Activated naive CD4-positive, alpha-beta T cell treated with anti-CD3 and anti-CD28 coated beads for 36 hours (primary cell): ENCODE results near the gene CASK. TPM values are rescaled to one million over a fixed set of nuclear protein-coding genes. Genes with fewer than 3 reads are reported as not detected.

Experiments
- CTCF ChIA-PET: fragments of 350-600 bp; sonication (Branson Sonifier 250); formaldehyde crosslinking; loops from one replicate; lab custom pipeline; 2021; ENCODE audit warnings: antibody characterized with exemption; lab: Charles Lee
- DNase-seq: peaks from one replicate; pipeline ENCODE4 v3.0.0-alpha.2; 2020
- H3K27ac Mint-ChIP-seq: one replicate; pipeline ENCODE4 v1.8.0; 2021; ENCODE audit warnings: mild to moderate bottlenecking, mixed read lengths
- H3K27me3 Mint-ChIP-seq: one replicate; pipeline ENCODE4 v1.8.0; 2021; ENCODE audit warnings: low read depth, mixed read lengths
- H3K36me3 Mint-ChIP-seq: one replicate; pipeline ENCODE4 v1.8.0; 2021; ENCODE audit warnings: low read depth, mixed read lengths
- H3K4me1 Mint-ChIP-seq: one replicate; pipeline ENCODE4 v1.8.0; 2021; ENCODE audit warnings: low read depth, mixed read lengths
- H3K4me3 Mint-ChIP-seq: one replicate; pipeline ENCODE4 v1.8.0; 2021; ENCODE audit warnings: mild to moderate bottlenecking, moderate library complexity, mixed read lengths
- H3K9me3 Mint-ChIP-seq: one replicate; pipeline ENCODE4 v1.8.0; 2021; ENCODE audit warnings: mixed read lengths
- intact Hi-C: fragments of 100-400 bp; cut with micrococcal nuclease; formaldehyde crosslinking; loops from one replicate; pipeline ENCODE4 v1.15.1; 2023
- total RNA-seq, 2 experiments: library from RNA; stranded (reverse); gene quantifications; one replicate each; pipeline ENCODE4 v1.2.3, GENCODE V29; 2021

Gene CASK
- total RNA-seq, 2 experiments from 2014 or later: 15.4 to 18.9 TPM

DNA sequence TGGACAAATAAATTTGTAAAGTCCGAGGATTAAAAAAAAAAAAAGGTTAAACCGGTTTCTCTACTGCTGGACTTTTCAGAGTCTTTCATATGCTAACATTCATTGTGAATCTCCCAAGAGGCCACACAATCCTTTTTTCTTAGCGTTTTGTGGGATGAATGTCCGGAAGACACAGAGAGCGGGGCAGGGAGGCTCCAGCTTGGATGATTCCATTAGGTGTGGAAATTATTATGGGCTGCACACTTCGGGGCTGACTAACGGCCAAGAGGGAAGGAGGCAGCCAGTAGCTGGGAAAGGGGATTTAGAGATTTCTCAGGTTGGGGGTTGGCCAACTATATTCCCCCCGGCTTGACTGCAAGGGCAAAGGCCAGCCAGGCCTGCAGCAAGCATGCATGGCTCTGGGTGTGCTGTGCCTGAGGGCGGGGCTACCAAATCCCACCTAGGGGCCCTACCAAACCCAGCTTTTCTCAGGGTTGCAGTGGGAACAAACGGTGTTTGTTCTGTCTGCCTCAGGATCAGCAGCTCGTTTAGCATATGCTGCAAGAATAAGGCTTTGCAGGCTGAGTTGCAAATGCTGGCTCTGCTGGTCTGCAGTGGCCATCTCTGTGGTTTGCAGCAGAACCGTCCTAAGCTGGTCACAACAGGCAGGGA, 447.6 kb downstream of the CASK start:
- Mint-ChIP-seq H3K27ac (no peak overlapping the region), H3K4me3 (no peak overlapping the region), H3K9me3 (no peaks in the 10 kb centered on the region), H3K4me1 (no peaks in the 10 kb centered on the region), H3K27me3 (no peaks in the 10 kb centered on the region), H3K36me3 (no peaks in the 10 kb centered on the region)
- DNase-seq: no peak
- intact Hi-C loops: no loop called here
- CTCF ChIA-PET: no interaction called here

DNA sequence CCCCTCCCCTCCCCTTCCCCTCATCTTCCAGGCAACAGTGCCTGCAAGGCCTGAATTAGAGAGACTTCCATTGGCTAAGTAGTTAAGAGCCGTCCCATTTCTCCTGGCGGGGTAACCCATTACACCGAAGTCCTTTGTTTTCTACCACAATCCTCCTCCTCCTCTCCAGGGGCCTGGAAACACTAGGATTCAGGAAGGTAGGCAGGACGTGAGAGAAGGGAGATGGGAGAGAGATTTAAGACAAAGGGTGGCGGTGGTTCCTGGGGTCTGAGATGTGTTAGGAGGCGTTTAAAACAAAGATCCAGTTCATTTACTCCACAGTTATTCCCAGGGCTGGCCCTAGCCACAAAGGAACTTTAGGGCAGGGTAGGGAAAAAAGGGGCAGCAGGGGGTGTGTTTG, 448.2 kb downstream of the CASK start:
- Mint-ChIP-seq H3K9me3 (no peaks in the 10 kb centered on the region), H3K27ac (no peak overlapping the region), H3K4me1 (no peaks in the 10 kb centered on the region), H3K27me3 (no peaks in the 10 kb centered on the region), H3K4me3 (no peak overlapping the region), H3K36me3 (no peaks in the 10 kb centered on the region)
- no peak for DNase-seq
- intact Hi-C loops: no loop called here
- CTCF ChIA-PET: no interaction called here

DNA sequence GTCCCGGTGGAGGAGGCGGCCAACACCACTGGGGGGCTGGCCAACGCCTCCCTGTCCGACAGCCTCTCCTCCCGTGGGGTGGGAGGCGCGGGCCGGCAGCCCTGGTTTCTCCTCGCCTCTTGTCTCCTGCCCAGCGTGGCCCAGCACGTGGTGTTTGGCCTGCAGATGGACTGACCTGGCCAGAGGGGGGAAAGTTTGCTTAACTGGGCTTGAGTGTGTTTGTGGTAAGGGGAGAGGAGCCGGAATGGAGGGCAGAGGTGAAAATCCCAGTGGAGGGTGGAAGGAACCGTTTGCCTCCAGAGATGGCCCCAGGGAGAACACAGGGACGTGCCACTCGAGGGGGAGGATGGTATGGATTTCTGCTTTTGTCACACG, 448.6 kb downstream of the CASK start:
- H3K27me3 Mint-ChIP-seq: no peaks in the 10 kb centered on the region

DNA sequence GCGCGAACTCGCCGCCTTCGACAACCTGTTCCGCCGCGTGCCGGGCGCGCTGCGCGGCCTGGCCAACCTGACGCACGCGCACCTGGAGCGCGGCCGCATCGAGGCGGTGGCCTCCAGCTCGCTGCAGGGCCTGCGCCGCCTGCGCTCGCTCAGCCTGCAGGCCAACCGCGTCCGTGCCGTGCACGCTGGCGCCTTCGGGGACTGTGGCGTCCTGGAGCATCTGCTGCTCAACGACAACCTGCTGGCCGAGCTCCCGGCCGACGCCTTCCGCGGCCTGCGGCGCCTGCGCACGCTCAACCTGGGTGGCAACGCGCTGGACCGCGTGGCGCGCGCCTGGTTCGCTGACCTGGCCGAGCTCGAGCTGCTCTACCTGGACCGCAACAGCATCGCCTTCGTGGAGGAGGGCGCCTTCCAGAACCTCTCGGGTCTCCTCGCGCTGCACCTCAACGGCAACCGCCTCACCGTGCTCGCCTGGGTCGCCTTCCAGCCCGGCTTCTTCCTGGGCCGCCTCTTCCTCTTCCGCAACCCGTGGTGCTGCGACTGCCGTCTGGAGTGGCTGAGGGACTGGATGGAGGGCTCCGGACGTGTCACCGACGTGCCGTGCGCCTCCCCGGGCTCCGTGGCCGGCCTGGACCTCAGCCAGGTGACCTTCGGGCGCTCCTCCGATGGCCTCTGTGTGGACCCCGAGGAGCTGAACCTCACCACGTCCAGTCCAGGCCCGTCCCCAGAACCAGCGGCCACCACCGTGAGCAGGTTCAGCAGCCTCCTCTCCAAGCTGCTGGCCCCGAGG, 449.2 kb downstream of the CASK start:
- intact Hi-C loops: no loop called here
- Mint-ChIP-seq H3K27me3 (no peaks in the 10 kb centered on the region), H3K9me3 (no peaks in the 10 kb centered on the region), H3K4me1 (no peaks in the 10 kb centered on the region), H3K27ac (no peak overlapping the region), H3K36me3 (no peaks in the 10 kb centered on the region), H3K4me3 (no peak overlapping the region)
- no peak for DNase-seq
- CTCF ChIA-PET: no interaction called here

More for the DNA sequence above, 448.6 kb downstream of the CASK start:
- Mint-ChIP-seq H3K36me3 (no peaks in the 10 kb centered on the region), H3K4me3 (no peak overlapping the region), H3K4me1 (no peaks in the 10 kb centered on the region), H3K27ac (no peak overlapping the region), H3K9me3 (no peaks in the 10 kb centered on the region)
- intact Hi-C loops: no loop called here
- no peak for DNase-seq
- CTCF ChIA-PET: no interaction called here

DNA sequence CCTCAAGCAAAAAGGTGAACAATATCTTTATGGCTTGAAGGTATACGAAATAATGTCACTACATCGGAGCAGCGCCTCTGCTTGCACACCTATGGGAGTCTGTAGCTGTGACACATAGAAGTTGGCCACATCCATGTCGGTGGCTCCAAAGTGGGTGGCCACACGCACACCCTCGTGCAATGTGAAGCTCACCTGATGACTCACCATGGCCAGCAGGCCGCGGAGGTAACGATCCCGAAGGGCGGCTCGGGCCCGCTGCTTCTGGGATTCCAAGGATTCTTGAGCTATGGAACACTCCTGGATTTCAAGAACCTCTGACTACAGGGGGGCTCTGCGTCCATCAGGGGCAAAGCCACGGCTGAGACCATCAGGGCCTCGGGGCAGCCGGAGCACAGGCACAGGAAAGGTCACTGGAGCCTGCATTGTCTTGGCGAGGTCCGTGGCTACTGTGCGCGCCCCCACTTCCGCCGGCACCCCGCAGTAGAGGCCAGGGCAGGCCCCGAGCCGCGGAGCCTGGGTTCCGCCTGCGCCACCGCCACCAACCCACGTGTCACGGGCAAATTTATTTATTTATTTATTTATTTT, 451.0 kb downstream of the CASK start:
- Mint-ChIP-seq H3K4me3 (no peak overlapping the region), H3K4me1 (no peaks in the 10 kb centered on the region), H3K9me3 (no peaks in the 10 kb centered on the region), H3K27me3 (no peaks in the 10 kb centered on the region), H3K27ac (no peak overlapping the region), H3K36me3 (no peaks in the 10 kb centered on the region)
- DNase-seq: no peak
- intact Hi-C loops: no loop called here
- CTCF ChIA-PET: no interaction called here

DNA sequence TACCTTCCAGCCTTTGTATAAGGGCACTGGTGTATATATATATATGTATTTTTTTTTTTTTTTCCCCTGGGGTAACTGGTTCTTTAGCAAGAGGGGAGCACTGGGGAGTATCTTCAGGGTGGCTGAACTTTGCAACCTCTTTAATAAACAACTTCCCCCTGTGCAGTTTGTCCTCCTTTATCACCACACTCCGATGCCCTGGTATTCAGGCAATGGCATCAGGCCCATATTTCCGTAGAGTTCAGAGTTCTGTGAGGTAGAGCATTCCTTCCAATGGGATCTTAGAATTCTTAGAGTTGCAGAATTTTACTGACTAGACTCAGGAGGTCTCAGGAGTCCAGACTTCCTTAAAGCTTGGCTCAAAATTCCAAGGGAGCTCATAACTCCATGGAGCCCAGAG, 451.6 kb downstream of the CASK start:
- no peaks in the 10 kb centered on the region for H3K4me1 Mint-ChIP-seq
- CTCF ChIA-PET: no interaction called here
- no peaks in the 10 kb centered on the region for H3K27me3 Mint-ChIP-seq
- no peaks in the 10 kb centered on the region for H3K9me3 Mint-ChIP-seq
- H3K4me3 Mint-ChIP-seq: no peak overlapping the region
- H3K36me3 Mint-ChIP-seq: no peaks in the 10 kb centered on the region
- no peak for DNase-seq
- no peak overlapping the region for H3K27ac Mint-ChIP-seq
- intact Hi-C loops: no loop called here

DNA sequence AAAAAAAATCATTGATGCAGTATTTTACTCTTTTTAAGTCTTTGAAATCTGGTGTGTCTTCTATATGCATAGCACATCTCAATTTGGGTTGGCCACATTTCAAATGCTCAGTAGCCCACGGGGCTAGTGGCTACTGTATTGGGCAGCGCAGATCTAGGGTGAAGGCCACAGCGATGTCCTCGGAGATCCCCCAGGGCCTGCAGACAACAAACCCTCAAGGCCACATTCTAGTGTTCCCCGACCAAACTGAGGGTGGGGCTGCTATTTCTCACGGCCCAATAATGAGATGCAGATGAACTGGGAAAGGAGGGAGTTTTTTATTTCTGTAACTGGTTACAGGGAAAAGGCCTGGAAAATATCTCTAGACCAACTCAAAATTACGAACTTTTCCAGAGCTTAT, 452.6 kb downstream of the CASK start:
- H3K9me3 Mint-ChIP-seq: no peaks in the 10 kb centered on the region
- H3K4me1 Mint-ChIP-seq: no peaks in the 10 kb centered on the region
- intact Hi-C loops: no loop called here
- no peak overlapping the region for H3K4me3 Mint-ChIP-seq
- H3K36me3 Mint-ChIP-seq: no peaks in the 10 kb centered on the region
- DNase-seq: no peak
- no peak overlapping the region for H3K27ac Mint-ChIP-seq
- CTCF ChIA-PET: interaction anchor here (0.5 kb wide), 1 partner anchor 38 kb away, joined by 3 read pairs; no protein-coding TSS in a partner anchor
- H3K27me3 Mint-ChIP-seq: no peaks in the 10 kb centered on the region

DNA sequence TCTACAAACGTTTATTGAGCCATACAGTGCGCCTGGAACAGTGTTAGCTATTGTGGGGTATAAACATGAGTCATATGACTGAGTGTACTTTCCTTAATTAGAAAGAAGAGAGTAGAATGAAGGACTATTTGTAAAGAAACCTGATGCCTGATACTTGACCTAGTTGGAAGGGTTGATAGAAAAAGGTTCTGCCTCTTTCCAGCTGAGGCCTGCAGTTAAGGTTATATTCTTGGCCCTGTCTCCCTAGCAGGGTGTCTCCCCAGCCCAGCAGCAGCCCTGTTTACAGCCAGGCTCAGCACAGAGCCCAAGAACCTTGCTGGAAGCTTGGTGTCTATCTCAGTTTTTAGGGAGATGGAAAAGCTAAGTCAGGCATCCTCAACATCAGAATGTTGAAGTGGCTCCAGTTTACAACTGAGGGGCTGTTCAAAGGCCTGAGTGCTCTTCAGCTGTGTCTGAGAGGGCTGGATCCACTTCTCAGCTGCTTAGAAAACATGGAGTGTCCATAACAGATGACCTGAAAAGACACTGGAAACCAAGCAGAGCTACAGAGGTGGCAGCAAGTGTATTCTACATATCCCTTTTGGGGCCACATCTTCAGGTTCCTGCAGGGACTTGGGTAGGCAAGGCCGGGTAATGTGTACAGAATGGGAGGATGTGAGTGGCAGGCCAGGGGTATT, 454.6 kb downstream of the CASK start:
- Mint-ChIP-seq H3K9me3 (no peaks in the 10 kb centered on the region), H3K4me3 (no peak overlapping the region), H3K27me3 (no peaks in the 10 kb centered on the region), H3K36me3 (no peaks in the 10 kb centered on the region), H3K27ac (no peak overlapping the region), H3K4me1 (no peaks in the 10 kb centered on the region)
- intact Hi-C loops: no loop called here
- no peak for DNase-seq
- CTCF ChIA-PET: no interaction called here

Other genes with a start within 250 kb of the CASK start
- not detected for gene GPR34, start 234.6 kb downstream of the CASK start, total RNA-seq
- not detected for gene GPR82, start 199.4 kb downstream of the CASK start, total RNA-seq